H9 (cell line): ENCODE measurements around the gene RPS4Y1. TPM values are rescaled to one million over a fixed set of nuclear protein-coding genes. Genes with fewer than 3 reads are reported as not detected.

Source experiments
- DNase-seq: peaks from one replicate; pipeline ENCODE4 v3.0.0-alpha.2; 2017
- H2AFZ ChIP-seq: one replicate; pipeline ENCODE4 v1.6.1; 2013; ENCODE audit warnings: mild to moderate bottlenecking, low read length, control low read depth, moderate library complexity
- H2AK5ac ChIP-seq: 2 replicates; pipeline ENCODE4 v1.6.1; 2013; ENCODE audit warnings: low read length, control low read depth, mixed read lengths; ENCODE audit not compliant: insufficient read length
- H2BK120ac ChIP-seq: one replicate; pipeline ENCODE4 v1.6.1; 2013; ENCODE audit warnings: low read depth, mild to moderate bottlenecking, low read length, control low read depth, inconsistent platforms; ENCODE audit not compliant: poor library complexity, severe bottlenecking
- H2BK12ac ChIP-seq: 2 replicates; pipeline ENCODE4 v1.6.1; 2013; ENCODE audit warnings: low read length, control low read depth, mixed read lengths, low read depth; ENCODE audit not compliant: insufficient read length
- H2BK15ac ChIP-seq: 2 replicates; pipeline ENCODE4 v1.6.1; 2013; ENCODE audit warnings: low read depth, low read length, control low read depth
- H2BK20ac ChIP-seq: one replicate; pipeline ENCODE4 v1.6.1; 2013; ENCODE audit warnings: low read depth, mild to moderate bottlenecking, low read length, control low read depth, inconsistent platforms; ENCODE audit not compliant: poor library complexity, severe bottlenecking
- H2BK5ac ChIP-seq: 2 replicates; pipeline ENCODE4 v1.6.1; 2013; ENCODE audit warnings: low read length, control low read depth, mixed read lengths; ENCODE audit not compliant: insufficient read length
- H3K14ac ChIP-seq: 2 replicates; pipeline ENCODE4 v1.6.1; 2013; ENCODE audit warnings: low read length, control low read depth; ENCODE audit not compliant: insufficient read depth
- H3K18ac ChIP-seq: 2 replicates; pipeline ENCODE4 v1.6.1; 2013; ENCODE audit warnings: low read depth, mild to moderate bottlenecking, mixed read lengths, low read length, control low read depth; ENCODE audit not compliant: insufficient read length
- H3K23ac ChIP-seq: 2 replicates; pipeline ENCODE4 v1.6.1; 2013; ENCODE audit warnings: low read length, control low read depth, mixed read lengths, low read depth; ENCODE audit not compliant: insufficient read length
- H3K23me2 ChIP-seq: 2 replicates; pipeline ENCODE4 v1.6.1; 2013; ENCODE audit warnings: low read depth, mild to moderate bottlenecking, mixed read lengths, low read length, control low read depth; ENCODE audit not compliant: insufficient read length, poor library complexity, severe bottlenecking
- H3K27ac ChIP-seq: 2 replicates; pipeline ENCODE4 v1.5.1; 2013; ENCODE audit warnings: low read length, control low read depth, mixed read lengths, low read depth; ENCODE audit not compliant: insufficient read length
- H3K27me3 ChIP-seq: 2 replicates; pipeline ENCODE4 v1.6.1; 2013; ENCODE audit warnings: low read length, control low read depth, inconsistent platforms; ENCODE audit not compliant: insufficient read depth
- H3K4ac ChIP-seq: 2 replicates; pipeline ENCODE4 v1.6.1; 2013; ENCODE audit warnings: low read depth, mild to moderate bottlenecking, control low read depth, inconsistent platforms, low read length, moderate library complexity
- H3K4me1 ChIP-seq: 2 replicates; pipeline ENCODE4 v1.6.1; 2013; ENCODE audit warnings: low read length, control low read depth, inconsistent platforms; ENCODE audit not compliant: insufficient read depth
- H3K4me2 ChIP-seq: 2 replicates; pipeline ENCODE4 v1.6.1; 2013; ENCODE audit warnings: low read length, control low read depth, mixed read lengths; ENCODE audit not compliant: insufficient read length, insufficient read depth
- H3K56ac ChIP-seq: 2 replicates; pipeline ENCODE4 v1.6.1; 2013; ENCODE audit warnings: low read depth, mild to moderate bottlenecking, mixed read lengths, low read length, control low read depth; ENCODE audit not compliant: insufficient read length
- H3K79me1 ChIP-seq: 2 replicates; pipeline ENCODE4 v1.6.1; 2013; ENCODE audit warnings: low read depth, mild to moderate bottlenecking, moderate library complexity, low read length, control low read depth, inconsistent platforms; ENCODE audit not compliant: insufficient read depth, poor library complexity, severe bottlenecking
- H3K79me2 ChIP-seq: 2 replicates; pipeline ENCODE4 v1.6.1; 2013; ENCODE audit warnings: low read length, control low read depth, inconsistent platforms; ENCODE audit not compliant: insufficient read depth
- H3K9ac ChIP-seq: 2 replicates; pipeline ENCODE4 v1.6.1; 2013; ENCODE audit warnings: low read length, control low read depth, mixed read lengths; ENCODE audit not compliant: insufficient read length; ENCODE audit errors: extremely low read depth
- H3K9me3 ChIP-seq: one replicate; pipeline ENCODE4 v1.6.1; 2013; ENCODE audit warnings: low read depth, low read length, inconsistent platforms; ENCODE audit not compliant: control insufficient read depth
- H3T11ph ChIP-seq: one replicate; pipeline ENCODE4 v1.6.1; 2013; ENCODE audit warnings: mild to moderate bottlenecking, low read length, control low read depth, inconsistent platforms
- H4K20me1 ChIP-seq: one replicate; pipeline ENCODE4 v1.6.1; 2013; ENCODE audit not compliant: control insufficient read depth, insufficient read length, insufficient read depth
- H4K5ac ChIP-seq: 2 replicates; pipeline ENCODE4 v1.6.1; 2013; ENCODE audit warnings: low read depth, mild to moderate bottlenecking, mixed read lengths, low read length, control low read depth; ENCODE audit not compliant: insufficient read length
- H4K8ac ChIP-seq: replicated peaks from 2 replicates; pipeline ENCODE4 v1.6.1; 2013; ENCODE audit warnings: low read length, control low read depth, mixed read lengths, low read depth; ENCODE audit not compliant: insufficient read length
- H4K91ac ChIP-seq: 2 replicates; pipeline ENCODE4 v1.6.1; 2013; ENCODE audit warnings: low read depth, mild to moderate bottlenecking, moderate library complexity, mixed read lengths, low read length, control low read depth; ENCODE audit not compliant: insufficient read length
- H3K27ac Mint-ChIP-seq, 3 experiments: 2 replicates in 2 of 3; 3 replicates in 1 of 3; pipeline ENCODE4 v1.8.0; 2020 to 2021; ENCODE audit warnings: mixed read lengths in 3 of 3, mild to moderate bottlenecking in 1 of 3, moderate library complexity in 1 of 3
- H3K27me3 Mint-ChIP-seq: 2 replicates; pipeline ENCODE4 v1.8.0; 2021; ENCODE audit warnings: low read depth, mild to moderate bottlenecking, moderate library complexity, mixed read lengths
- H3K36me3 Mint-ChIP-seq, 3 experiments: 2 replicates in 2 of 3; 3 replicates in 1 of 3; pipeline ENCODE4 v1.8.0; 2020 to 2021; ENCODE audit warnings: low read depth in 3 of 3, mixed read lengths in 3 of 3; ENCODE audit not compliant: insufficient read depth in 1 of 3
- H3K4me1 Mint-ChIP-seq, 2 experiments: 2 replicates each; pipeline ENCODE4 v1.8.0; 2020; ENCODE audit warnings: mixed read lengths in 2 of 2
- H3K4me3 Mint-ChIP-seq, 2 experiments: 2 replicates in 1 of 2; 3 replicates in 1 of 2; pipeline ENCODE4 v1.8.0; 2020 to 2021; ENCODE audit warnings: mild to moderate bottlenecking in 2 of 2, mixed read lengths in 2 of 2, moderate library complexity in 1 of 2
- H3K9me3 Mint-ChIP-seq, 2 experiments: 2 replicates in 1 of 2; 3 replicates in 1 of 2; pipeline ENCODE4 v1.8.0; 2020; ENCODE audit warnings: mild to moderate bottlenecking in 2 of 2, mixed read lengths in 2 of 2, moderate library complexity in 1 of 2
- WGBS: extraction: QIAGEN DNeasy Blood & Tissue Kit; methylation state at CpG from one replicate; pipeline ENCODE4 v1.1.7; 2013; ENCODE audit warnings: missing lambda C conversion rate, low lambda C conversion rate, mixed read lengths; ENCODE audit not compliant: insufficient read length; ENCODE audit errors: extremely low coverage; 5-methylcytosine and 5-hydroxymethylcytosine counted together
- total RNA-seq: library from RNA; stranded (reverse); gene quantifications from 2 replicates; pipeline ENCODE4 v1.2.1, GENCODE V29; 2021
- TF ChIP-seq, protein P1 (sequence below): fragments of 200-600 bp; sonication (generic); conservative IDR thresholded peaks from 3 replicates; pipeline ENCODE4 v1.8.0; 2021; ENCODE audit warnings: antibody characterized with exemption, mild to moderate bottlenecking

RPS4Y1 gene
- total RNA-seq, 1 experiment from 2014 or later: not detected

DNA sequence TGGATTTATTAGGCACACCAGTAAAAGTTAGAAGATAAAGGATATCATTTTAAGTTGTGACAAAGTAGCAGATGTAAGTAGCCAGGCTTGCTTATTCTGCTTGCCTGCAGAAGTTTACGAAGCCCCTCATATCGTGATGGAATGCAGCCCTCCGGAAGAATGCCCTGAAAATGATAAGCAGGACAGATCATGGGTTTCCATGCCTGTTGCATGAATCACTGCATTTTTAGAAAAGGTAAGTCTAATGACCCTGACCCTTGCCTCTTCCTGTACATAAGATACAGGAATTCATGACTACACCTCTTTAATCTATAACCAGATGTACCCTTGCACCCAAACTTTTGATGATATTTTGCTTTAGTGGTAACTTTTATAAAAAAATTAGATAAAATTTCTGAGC lies 16.9 kb upstream of the RPS4Y1 start:
- no peak overlapping the region for H2BK12ac ChIP-seq
- no peak overlapping the region for H3K56ac ChIP-seq
- Mint-ChIP-seq H3K4me1 (no peaks in the 10 kb centered on the region), H3K27ac (no peak overlapping the region), H3K4me3 (no peak overlapping the region), H3K27me3 (no peaks in the 10 kb centered on the region), H3K36me3 (no peaks in the 10 kb centered on the region), H3K9me3 (no peaks in the 10 kb centered on the region)
- no CpG with 5 or more reads among the region's 3 CpGs for WGBS
- no peaks in the 10 kb centered on the region for H3K23me2 ChIP-seq
- no peak overlapping the region for H3K4ac ChIP-seq
- no peak overlapping the region for H4K8ac ChIP-seq
- H2BK15ac ChIP-seq: no peak overlapping the region
- no peaks in the 10 kb centered on the region for H3K27me3 ChIP-seq
- no peak overlapping the region for H4K91ac ChIP-seq
- H3K27ac ChIP-seq: no peak overlapping the region
- no peak overlapping the region for H2BK120ac ChIP-seq
- DNase-seq: no peak
- H2BK5ac ChIP-seq: no peak overlapping the region
- H3K4me1 ChIP-seq: no peaks in the 10 kb centered on the region
- no peak overlapping the region for H3T11ph ChIP-seq
- H2AFZ ChIP-seq: no peak overlapping the region
- no peak overlapping the region for H3K18ac ChIP-seq
- no peaks in the 10 kb centered on the region for H3K9me3 ChIP-seq
- TF ChIP-seq, protein P1, sequence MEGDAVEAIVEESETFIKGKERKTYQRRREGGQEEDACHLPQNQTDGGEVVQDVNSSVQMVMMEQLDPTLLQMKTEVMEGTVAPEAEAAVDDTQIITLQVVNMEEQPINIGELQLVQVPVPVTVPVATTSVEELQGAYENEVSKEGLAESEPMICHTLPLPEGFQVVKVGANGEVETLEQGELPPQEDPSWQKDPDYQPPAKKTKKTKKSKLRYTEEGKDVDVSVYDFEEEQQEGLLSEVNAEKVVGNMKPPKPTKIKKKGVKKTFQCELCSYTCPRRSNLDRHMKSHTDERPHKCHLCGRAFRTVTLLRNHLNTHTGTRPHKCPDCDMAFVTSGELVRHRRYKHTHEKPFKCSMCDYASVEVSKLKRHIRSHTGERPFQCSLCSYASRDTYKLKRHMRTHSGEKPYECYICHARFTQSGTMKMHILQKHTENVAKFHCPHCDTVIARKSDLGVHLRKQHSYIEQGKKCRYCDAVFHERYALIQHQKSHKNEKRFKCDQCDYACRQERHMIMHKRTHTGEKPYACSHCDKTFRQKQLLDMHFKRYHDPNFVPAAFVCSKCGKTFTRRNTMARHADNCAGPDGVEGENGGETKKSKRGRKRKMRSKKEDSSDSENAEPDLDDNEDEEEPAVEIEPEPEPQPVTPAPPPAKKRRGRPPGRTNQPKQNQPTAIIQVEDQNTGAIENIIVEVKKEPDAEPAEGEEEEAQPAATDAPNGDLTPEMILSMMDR: no peak
- H2BK20ac ChIP-seq: no peak overlapping the region
- H3K79me1 ChIP-seq: no peaks in the 10 kb centered on the region
- H3K4me2 ChIP-seq: no peak overlapping the region
- no peak overlapping the region for H3K23ac ChIP-seq
- H4K20me1 ChIP-seq: no peaks in the 10 kb centered on the region
- no peaks in the 10 kb centered on the region for H3K79me2 ChIP-seq
- no peak overlapping the region for H3K14ac ChIP-seq
- no peak overlapping the region for H4K5ac ChIP-seq
- no peak overlapping the region for H3K9ac ChIP-seq
- H2AK5ac ChIP-seq: no peak overlapping the region
